GM18499 (cell line): ENCODE results near the gene RAMP1.
"Not testable (repeated sequence)": the region's sequence is repeated elsewhere in the genome, so short reads cannot be mapped to it uniquely, and the experiment has no call there.

ENCODE experiments used
- ATAC-seq: cut with Tn5 transposase; IDR thresholded peaks from one replicate; pipeline ENCODE4 v1.9.1; 2021; ENCODE audit warnings: moderate number of reproducible peaks; ENCODE audit not compliant: insufficient read depth, unreplicated experiment

RAMP1 gene

GRCh38 chr2:237863102-237863511, 3.7 kb downstream of the RAMP1 start:
- no peak for ATAC-seq

GRCh38 chr2:237863689-237864443, 4.4 kb downstream of the RAMP1 start:
- ATAC-seq = no peak

DNA sequence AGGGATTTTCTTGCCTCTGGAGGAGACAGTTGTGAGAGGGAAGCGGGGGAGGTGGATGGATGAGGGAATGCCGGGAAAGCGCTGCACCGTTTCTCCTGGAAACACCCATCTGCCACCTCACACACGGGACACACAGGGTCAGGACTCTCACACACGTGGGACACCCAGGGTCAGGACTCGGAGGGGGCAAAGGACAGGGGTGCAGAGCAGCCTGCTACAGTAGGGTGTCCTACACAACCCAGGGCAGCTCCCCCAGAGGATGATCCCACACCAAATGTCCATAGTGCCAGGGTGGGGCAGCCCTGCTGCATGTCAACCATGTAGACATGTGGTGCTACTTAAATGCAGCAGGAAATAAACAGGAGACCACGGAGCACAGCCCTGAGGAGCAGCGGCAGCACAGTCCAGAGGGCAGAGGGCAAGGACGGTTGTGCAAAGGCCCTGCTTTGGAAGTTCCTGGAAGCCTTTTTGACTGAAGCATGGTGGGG, 5.1 kb downstream of the RAMP1 start:
- ATAC-seq = no peak

GRCh38 chr2:237864940-237865622, 5.7 kb downstream of the RAMP1 start:
- no peak for ATAC-seq

DNA sequence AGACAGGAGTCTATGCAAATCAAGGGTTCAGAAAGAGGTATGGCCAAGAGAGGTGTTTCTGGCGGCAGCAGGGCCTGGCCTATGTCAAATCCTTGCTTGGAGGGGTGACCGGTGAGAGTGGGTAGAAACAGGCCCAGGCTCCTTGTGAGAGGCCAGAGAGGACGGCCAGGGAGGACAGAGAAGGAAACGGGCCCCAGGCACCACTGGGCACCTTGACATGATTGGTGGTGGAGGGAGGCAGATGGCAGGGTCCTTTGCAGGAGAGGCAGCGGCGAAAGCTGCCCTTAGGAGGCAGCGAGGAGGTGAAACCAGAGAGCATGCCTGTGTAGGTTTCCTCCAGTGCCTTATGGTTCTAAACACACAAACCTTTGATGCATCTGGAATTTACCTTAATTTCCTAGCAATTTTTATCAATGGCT, 6.2 kb downstream of the RAMP1 start:
- ATAC-seq = no peak

GRCh38 chr2:237866101-237866621, 6.7 kb downstream of the RAMP1 start:
- no peak for ATAC-seq

DNA sequence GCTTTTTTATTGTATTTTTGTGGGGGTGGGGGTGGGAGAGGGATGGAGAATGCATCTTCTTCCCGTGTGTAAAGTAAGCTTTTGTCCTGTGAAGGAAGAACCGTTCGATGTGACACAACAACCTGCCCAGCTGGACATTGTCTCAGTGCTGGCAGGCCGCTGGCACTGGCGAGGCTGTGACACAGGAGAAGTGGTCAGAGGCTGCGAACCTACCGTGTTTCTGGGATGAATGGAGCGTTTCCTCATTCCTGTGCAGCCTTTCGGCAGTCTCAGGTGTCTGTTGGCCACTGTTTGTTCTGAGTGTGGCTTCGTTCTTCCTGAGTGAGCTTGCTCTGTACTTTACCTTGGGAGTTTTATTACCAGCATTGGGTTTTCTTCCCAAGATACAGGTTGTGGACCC, 8.0 kb downstream of the RAMP1 start:
- ATAC-seq = no peak

- not testable (repeated sequence) for ATAC-seq
Observed at GRCh38 chr2:237868074-237868473, 8.7 kb downstream of the RAMP1 start.

DNA sequence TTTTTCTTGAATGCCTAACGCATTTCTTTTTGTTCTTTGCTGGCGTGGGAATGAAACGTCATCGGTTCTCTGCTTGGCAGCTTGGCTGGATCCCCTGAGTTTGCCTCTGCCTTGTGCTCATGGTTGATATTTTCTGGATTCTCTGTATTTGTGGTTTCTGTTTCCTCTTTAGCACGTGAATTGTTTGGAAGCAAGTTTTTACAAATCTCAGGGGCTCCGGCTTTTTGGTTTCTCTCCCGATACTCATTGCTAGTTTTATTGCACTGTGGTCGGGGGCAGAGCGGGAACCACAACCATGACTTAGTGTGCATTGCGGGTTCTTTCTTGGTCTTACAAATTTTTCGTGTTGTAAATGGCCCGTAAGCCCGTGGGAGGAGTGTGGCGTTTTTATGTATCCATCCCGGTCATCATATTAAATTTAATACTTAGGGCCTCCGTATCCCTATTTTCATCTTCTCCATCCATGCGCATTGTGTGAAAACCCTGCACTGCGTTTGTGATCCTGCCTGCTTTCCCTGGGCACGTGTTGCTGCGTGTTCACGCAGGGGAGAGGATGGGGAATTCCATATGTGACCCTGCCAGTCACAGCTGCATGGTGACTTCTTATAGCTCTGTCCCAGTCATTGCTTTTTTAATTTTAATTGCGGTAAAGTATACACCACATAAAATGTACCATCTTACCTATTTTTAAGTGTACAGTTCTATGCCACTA, 9.4 kb downstream of the RAMP1 start:
- no peak for ATAC-seq

GRCh38 chr2:237869343-237870102, 10.1 kb downstream of the RAMP1 start:
- ATAC-seq = no peak

DNA sequence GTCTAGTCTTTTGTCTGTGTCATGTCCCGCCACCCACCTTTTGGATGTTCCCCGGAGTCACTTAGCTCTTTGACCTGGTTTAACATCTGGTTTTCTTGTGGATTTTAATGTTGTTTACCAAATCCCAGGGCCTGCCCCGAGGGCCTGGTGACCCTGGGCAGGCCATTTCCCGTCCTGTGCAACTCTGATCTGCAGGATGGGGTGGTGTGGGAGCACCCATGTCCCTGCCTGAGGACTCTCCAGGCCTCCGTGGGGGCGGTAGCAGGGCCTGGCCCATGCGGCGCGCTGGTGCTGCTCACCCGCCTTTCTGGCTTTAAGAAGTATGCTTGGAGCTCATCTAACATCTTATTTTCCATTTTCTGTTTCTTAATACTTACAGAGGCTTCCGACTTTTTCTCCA, 10.7 kb downstream of the RAMP1 start:
- no peak for ATAC-seq

DNA sequence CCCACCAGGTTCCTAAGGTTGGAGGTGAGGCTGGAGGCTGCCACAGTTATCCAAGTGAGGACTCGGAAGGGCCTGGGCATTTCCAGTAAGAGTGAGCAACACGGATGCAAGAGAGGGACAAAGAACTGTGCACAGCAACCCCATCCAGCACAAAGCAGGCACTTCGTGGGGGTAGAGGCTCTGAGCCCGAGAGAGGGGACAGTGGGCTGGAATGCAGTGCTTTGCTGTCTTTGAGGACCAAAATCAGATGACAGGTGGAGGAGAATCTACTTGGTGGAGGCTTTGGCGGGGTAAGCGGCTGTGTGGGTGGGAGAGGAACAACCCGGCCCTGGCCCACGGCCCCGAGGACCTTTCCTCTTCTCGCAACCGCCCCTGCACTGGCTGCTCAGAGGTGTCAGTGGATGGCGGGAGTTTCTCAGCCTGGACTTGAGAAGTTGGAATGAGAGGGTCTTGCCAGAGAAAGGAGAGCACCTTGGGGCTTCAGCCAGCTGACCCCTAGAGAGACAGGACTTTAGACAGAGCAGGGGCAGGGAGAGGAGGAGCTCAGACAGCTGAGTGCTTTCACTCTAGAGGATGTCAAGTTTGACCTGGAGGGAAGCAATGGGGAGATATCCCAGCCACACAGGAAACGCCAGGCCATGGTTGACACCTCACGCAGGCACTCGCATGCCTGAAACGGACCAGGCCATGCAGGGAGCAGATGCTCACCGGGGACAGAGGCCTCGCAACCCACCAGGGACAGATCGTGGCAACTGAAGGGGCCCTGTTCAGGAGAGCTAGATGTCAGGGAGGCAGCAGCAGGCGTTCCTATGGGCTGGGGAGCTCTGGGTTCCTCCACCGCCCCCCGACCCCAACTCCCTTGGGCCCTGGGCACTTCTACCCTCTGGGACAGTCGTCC, 11.6 kb downstream of the RAMP1 start:
- ATAC-seq = no peak

GRCh38 chr2:237872178-237872887, 12.9 kb downstream of the RAMP1 start:
- ATAC-seq = no peak

DNA sequence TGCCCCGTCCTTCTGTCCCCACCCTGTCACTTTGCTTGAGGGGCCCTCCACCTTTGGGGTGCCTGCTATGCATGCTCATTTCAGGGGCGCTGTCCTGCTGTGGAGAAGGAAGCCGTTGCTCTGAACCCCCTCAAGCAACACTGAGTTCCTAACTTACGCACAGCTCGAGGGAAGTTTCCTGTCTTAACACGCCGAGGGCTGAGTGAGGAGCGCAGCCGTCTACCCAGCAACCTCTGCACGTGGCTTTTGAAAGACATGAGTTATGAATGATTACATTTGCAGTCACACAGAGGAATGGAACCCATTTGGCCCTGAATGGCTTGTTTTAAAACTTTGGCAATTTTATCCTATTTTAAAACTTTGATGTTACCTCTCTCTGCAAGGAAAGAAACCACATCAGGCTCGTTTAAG, 14.0 kb downstream of the RAMP1 start:
- ATAC-seq = no peak

DNA sequence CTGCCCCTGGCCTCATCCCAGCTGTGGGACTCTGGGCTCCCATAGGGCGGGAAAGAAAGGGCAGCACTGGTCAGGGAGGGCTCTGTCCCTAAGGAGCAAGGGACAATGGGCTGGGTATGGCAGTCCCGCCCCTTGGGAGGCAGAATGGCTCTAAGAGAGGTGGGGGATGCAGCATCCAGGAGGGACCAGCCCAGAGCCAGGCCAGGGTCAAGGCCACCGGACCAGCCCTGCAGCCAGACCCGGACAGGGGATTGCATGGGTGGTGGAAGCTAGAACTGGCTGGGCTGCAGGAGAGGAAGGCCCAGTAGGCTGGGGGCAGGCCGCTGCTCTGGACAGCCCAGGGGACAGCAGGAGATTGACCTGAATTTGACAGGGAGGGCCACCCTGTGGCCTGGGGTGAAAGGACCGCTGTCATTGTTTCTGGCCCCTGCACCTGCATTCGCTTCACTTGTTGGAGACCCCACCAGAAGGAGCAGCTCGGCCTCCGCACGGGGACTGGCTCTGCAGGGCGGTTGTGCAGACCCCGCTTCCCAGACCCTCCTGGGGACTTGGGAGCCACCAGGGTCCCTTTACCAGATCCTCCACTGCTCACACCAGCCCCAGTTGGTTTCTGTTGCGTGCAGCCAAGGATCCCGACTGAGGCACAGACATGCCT, 14.6 kb downstream of the RAMP1 start:
- no peak for ATAC-seq

DNA sequence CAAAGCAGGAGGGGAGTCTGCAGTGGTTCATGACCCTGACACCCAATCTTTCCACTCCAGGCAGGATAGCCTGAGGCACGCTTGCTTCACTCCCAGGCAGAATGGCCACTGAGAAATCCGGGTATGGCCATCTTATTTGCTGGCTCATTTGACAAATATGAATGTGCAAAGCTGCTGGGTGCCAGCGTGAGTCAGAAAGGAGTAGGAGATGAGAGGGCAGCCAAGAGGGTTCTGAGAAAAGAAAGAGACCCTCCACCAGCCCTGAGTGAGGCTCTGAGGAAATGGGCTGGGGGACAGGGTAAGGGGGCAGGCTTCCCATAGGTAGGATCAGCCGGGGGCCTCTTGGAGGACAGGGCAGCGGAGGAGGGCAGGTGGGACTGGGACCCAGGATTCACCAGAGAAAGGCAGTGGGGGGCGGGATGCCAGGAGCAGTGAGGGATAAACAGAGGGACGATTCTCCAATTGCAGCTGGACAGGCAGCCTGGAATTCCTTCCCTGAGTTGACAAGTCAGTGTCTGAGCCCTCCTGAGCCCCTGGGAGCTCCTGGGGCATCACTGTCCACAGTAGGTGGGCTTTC, 15.2 kb downstream of the RAMP1 start:
- no peak for ATAC-seq

- ATAC-seq = no peak
Observed at GRCh38 chr2:237875256-237876060, 16.0 kb downstream of the RAMP1 start.
